ENCODE results near the gene DPP10.

DPP10 gene

DNA sequence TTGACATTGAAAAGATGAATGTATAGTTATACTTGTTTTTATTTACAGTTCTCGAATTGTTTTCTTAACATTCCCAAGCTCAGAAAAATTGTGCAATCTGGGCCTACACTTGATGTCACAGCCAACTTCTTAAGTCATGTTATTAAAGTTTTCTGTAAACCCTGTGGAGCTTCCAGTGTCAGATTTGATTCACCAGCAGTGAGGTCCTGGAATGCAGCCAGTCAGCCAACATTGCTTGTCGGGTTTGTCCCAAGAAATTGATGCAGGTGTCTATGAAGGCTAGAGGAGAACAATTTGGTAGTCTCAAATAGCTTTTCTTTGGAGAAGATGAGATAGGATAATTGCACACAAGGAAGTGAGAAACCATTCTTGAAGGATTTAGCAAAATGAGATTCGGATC, 732.2 kb downstream of the DPP10 start:
- Histone ChIP-seq H3K4me3 (ENCODE audit: low read length, poor library complexity, severe bottlenecking) (no peak overlapping the region), H3K36me3 (ENCODE audit: insufficient read depth, low read length) (no peaks in the 10 kb centered on the region), H3K9me3 (ENCODE audit: insufficient read depth, low read depth, low read length) (no peaks in the 10 kb centered on the region), H4K20me1 (ENCODE audit: insufficient read depth, low read length, poor library complexity, severe bottlenecking) (no peaks in the 10 kb centered on the region), H3K4me2 (ENCODE audit: low read depth, low read length, poor library complexity, severe bottlenecking) (no peak overlapping the region), H3K9me2 (replicated peaks; ENCODE audit: low read depth, low read length) (no peaks in the 10 kb centered on the region), H3K9ac (ENCODE audit: low read depth, low read length, poor library complexity, severe bottlenecking) (no peak overlapping the region), H3K79me2 (ENCODE audit: insufficient read depth, low read length) (no peaks in the 10 kb centered on the region), H3K27me3 (ENCODE audit: insufficient read depth, low read length, poor library complexity, severe bottlenecking) (no peaks in the 10 kb centered on the region), H3F3A (ENCODE audit: low read depth) (no peaks in the 10 kb centered on the region), H2AFZ (ENCODE audit: low read length) (no peak overlapping the region), H3K4me1 (ENCODE audit: insufficient read depth, low read length, poor library complexity, severe bottlenecking) (no peaks in the 10 kb centered on the region)
- no peak for TF ChIP-seq EZH2phosphoT487 (IDR thresholded peaks at IDR 0.05; ENCODE audit: borderline replicate concordance)
- TF ChIP-seq CTCF (conservative IDR thresholded peaks at IDR 0.05; ENCODE audit: low read length): no peak

DNA sequence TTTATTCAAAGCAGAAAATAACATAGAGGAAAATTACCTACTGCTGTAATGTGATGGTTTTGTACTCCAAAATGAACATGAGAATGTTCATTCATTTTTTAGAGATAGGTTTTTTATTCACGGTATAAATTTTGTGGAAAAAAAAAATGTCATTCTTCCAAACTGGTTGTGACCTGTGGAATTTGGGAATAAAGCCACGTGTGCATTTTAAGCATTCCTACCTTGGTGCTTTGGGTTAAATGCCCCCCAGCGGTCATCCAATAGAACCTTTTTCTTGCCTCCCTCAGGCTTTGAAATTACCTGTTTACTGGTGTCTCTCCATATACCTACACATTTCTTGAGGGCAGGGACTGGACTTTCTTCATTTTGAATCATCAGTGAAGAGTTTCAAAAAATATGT, 740.7 kb downstream of the DPP10 start:
- Histone ChIP-seq H3K4me2 (ENCODE audit: low read depth, low read length, poor library complexity, severe bottlenecking) (no peak overlapping the region), H2AFZ (ENCODE audit: low read length) (no peak overlapping the region), H3K27me3 (ENCODE audit: insufficient read depth, low read length, poor library complexity, severe bottlenecking) (no peaks in the 10 kb centered on the region), H3K4me3 (ENCODE audit: low read length, poor library complexity, severe bottlenecking) (no peak overlapping the region), H4K20me1 (ENCODE audit: insufficient read depth, low read length, poor library complexity, severe bottlenecking) (no peaks in the 10 kb centered on the region), H3K79me2 (ENCODE audit: insufficient read depth, low read length) (no peaks in the 10 kb centered on the region), H3K9me2 (replicated peaks; ENCODE audit: low read depth, low read length) (no peaks in the 10 kb centered on the region), H3K9me3 (ENCODE audit: insufficient read depth, low read depth, low read length) (no peaks in the 10 kb centered on the region), H3F3A (ENCODE audit: low read depth) (no peaks in the 10 kb centered on the region), H3K4me1 (ENCODE audit: insufficient read depth, low read length, poor library complexity, severe bottlenecking) (no peaks in the 10 kb centered on the region), H3K9ac (ENCODE audit: low read depth, low read length, poor library complexity, severe bottlenecking) (no peak overlapping the region), H3K36me3 (ENCODE audit: insufficient read depth, low read length) (no peaks in the 10 kb centered on the region)
- TF ChIP-seq EZH2phosphoT487 (IDR thresholded peaks at IDR 0.05; ENCODE audit: borderline replicate concordance) (no peak), CTCF (conservative IDR thresholded peaks at IDR 0.05; ENCODE audit: low read length) (no peak)

- TF ChIP-seq CTCF (conservative IDR thresholded peaks at IDR 0.05; ENCODE audit: low read length): no peak
- no peak for TF ChIP-seq EZH2phosphoT487 (IDR thresholded peaks at IDR 0.05; ENCODE audit: borderline replicate concordance)
- Histone ChIP-seq H3F3A (ENCODE audit: low read depth) (no peaks in the 10 kb centered on the region), H4K20me1 (ENCODE audit: insufficient read depth, low read length, poor library complexity, severe bottlenecking) (no peaks in the 10 kb centered on the region), H3K27me3 (ENCODE audit: insufficient read depth, low read length, poor library complexity, severe bottlenecking) (no peaks in the 10 kb centered on the region), H3K9me2 (replicated peaks; ENCODE audit: low read depth, low read length) (no peaks in the 10 kb centered on the region), H3K4me1 (ENCODE audit: insufficient read depth, low read length, poor library complexity, severe bottlenecking) (no peaks in the 10 kb centered on the region), H3K9me3 (ENCODE audit: insufficient read depth, low read depth, low read length) (no peaks in the 10 kb centered on the region), H3K79me2 (ENCODE audit: insufficient read depth, low read length) (no peaks in the 10 kb centered on the region), H3K9ac (ENCODE audit: low read depth, low read length, poor library complexity, severe bottlenecking) (no peak overlapping the region), H3K4me2 (ENCODE audit: low read depth, low read length, poor library complexity, severe bottlenecking) (no peak overlapping the region), H2AFZ (ENCODE audit: low read length) (no peak overlapping the region), H3K4me3 (ENCODE audit: low read length, poor library complexity, severe bottlenecking) (no peak overlapping the region), H3K36me3 (ENCODE audit: insufficient read depth, low read length) (no peaks in the 10 kb centered on the region)
These were observed 748.0 kb downstream of the DPP10 start for GRCh38 chr2:115190459-115190858.
